ENCODE data around the gene SLC26A6. TPM values are rescaled to one million over a fixed set of nuclear protein-coding genes. Genes with fewer than 3 reads are reported as not detected.

The SLC26A6 gene
- polyA plus RNA-seq, 1 donor from 2014 or later = 23.6 TPM

DNA sequence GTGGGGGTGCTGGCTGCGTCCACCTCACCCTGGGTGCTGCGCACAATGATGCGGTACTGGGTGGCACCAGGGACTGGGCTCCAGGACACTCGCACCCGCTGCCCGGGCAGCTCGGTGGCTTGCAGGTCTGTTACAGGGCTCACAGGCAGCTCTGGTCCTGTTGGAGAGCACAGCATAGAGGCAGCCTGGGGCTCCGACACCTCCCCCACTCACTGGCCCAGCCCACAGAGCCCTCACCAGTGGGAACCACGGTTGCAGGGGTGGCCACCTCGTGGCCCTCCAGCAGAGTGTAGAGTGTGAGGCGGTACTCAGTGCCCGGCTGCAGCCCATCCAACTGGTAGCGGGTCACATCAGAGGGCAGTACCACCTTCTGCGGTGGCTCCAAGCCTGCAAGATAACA lies 43.8 kb downstream of the SLC26A6 start:
- H3K27ac ChIP-seq (ENCODE audit: low read length) = no peak overlapping the region
- no peak overlapping the region for H3K4me3 ChIP-seq (ENCODE audit: low read length)
- H3K27me3 ChIP-seq (ENCODE audit: insufficient read depth, low read depth, low read length) = no peaks in the 10 kb centered on the region
- H4K20me1 ChIP-seq (ENCODE audit: insufficient read depth) = no peaks in the 10 kb centered on the region
- no peaks in the 10 kb centered on the region for H3K9me3 ChIP-seq (ENCODE audit: low read length)
- H3F3A ChIP-seq (ENCODE audit: insufficient read depth, low read length, poor library complexity, severe bottlenecking) = no peaks in the 10 kb centered on the region
- TF ChIP-seq EZH2 (IDR thresholded peaks at IDR 0.05; ENCODE audit: borderline replicate concordance, insufficient read depth, low read length, poor library complexity, severe bottlenecking) (no peak), RAD21 (conservative IDR thresholded peaks at IDR 0.05) (no peak), MXI1 (conservative IDR thresholded peaks at IDR 0.05; ENCODE audit: poor library complexity, severe bottlenecking) (no peak), POLR2AphosphoS5 (IDR thresholded peaks at IDR 0.05) (no peak), EP300 (conservative IDR thresholded peaks at IDR 0.05; ENCODE audit: poor library complexity, severe bottlenecking) (no peak), SMC3 (conservative IDR thresholded peaks at IDR 0.05; ENCODE audit: poor library complexity) (no peak), TAF1 (IDR thresholded peaks at IDR 0.05; ENCODE audit: low read depth) (no peak)
- TF ChIP-seq, protein P1, sequence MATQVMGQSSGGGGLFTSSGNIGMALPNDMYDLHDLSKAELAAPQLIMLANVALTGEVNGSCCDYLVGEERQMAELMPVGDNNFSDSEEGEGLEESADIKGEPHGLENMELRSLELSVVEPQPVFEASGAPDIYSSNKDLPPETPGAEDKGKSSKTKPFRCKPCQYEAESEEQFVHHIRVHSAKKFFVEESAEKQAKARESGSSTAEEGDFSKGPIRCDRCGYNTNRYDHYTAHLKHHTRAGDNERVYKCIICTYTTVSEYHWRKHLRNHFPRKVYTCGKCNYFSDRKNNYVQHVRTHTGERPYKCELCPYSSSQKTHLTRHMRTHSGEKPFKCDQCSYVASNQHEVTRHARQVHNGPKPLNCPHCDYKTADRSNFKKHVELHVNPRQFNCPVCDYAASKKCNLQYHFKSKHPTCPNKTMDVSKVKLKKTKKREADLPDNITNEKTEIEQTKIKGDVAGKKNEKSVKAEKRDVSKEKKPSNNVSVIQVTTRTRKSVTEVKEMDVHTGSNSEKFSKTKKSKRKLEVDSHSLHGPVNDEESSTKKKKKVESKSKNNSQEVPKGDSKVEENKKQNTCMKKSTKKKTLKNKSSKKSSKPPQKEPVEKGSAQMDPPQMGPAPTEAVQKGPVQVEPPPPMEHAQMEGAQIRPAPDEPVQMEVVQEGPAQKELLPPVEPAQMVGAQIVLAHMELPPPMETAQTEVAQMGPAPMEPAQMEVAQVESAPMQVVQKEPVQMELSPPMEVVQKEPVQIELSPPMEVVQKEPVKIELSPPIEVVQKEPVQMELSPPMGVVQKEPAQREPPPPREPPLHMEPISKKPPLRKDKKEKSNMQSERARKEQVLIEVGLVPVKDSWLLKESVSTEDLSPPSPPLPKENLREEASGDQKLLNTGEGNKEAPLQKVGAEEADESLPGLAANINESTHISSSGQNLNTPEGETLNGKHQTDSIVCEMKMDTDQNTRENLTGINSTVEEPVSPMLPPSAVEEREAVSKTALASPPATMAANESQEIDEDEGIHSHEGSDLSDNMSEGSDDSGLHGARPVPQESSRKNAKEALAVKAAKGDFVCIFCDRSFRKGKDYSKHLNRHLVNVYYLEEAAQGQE (IDR thresholded peaks at IDR 0.05; ENCODE audit: borderline replicate concordance) = no peak
- TF ChIP-seq, protein P2, sequence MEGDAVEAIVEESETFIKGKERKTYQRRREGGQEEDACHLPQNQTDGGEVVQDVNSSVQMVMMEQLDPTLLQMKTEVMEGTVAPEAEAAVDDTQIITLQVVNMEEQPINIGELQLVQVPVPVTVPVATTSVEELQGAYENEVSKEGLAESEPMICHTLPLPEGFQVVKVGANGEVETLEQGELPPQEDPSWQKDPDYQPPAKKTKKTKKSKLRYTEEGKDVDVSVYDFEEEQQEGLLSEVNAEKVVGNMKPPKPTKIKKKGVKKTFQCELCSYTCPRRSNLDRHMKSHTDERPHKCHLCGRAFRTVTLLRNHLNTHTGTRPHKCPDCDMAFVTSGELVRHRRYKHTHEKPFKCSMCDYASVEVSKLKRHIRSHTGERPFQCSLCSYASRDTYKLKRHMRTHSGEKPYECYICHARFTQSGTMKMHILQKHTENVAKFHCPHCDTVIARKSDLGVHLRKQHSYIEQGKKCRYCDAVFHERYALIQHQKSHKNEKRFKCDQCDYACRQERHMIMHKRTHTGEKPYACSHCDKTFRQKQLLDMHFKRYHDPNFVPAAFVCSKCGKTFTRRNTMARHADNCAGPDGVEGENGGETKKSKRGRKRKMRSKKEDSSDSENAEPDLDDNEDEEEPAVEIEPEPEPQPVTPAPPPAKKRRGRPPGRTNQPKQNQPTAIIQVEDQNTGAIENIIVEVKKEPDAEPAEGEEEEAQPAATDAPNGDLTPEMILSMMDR (IDR thresholded peaks at IDR 0.05; ENCODE audit: poor library complexity, severe bottlenecking) = no peak
- no peak overlapping the region for H3K9ac ChIP-seq (ENCODE audit: low read length)
- no peaks in the 10 kb centered on the region for H3K79me2 ChIP-seq (replicated peaks; ENCODE audit: insufficient read depth, low read length)
- no peak overlapping the region for H2AFZ ChIP-seq (ENCODE audit: low read depth, low read length)
- H3K4me2 ChIP-seq (ENCODE audit: low read length) = no peak overlapping the region
- no peaks in the 10 kb centered on the region for H3K36me3 ChIP-seq (ENCODE audit: insufficient read depth, low read length)
- H3K9me2 ChIP-seq (ENCODE audit: insufficient read depth, low read length) = no peaks in the 10 kb centered on the region

DNA sequence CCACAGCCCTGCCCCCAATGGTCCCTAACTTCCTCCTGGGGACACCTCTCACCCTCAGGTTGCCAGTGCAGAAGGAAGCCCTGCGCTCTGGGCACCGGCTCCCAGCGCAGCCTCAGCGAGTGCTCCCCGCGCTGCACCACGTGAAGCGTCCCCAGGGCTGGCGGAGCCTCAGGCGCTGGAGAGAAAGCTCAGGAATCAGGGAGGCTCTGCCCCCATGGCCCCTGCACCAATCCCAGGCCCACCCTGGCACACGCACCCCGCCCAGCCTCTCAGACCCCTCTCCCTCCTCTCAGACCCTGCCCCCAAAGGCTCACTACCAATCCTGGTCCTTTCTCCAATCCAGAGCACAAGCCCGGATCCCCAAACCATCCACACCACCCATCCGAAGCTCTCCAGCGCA lies 47.0 kb downstream of the SLC26A6 start:
- Histone ChIP-seq H2AFZ (ENCODE audit: low read depth, low read length) (no peak overlapping the region), H3K79me2 (replicated peaks; ENCODE audit: insufficient read depth, low read length) (no peaks in the 10 kb centered on the region), H3F3A (ENCODE audit: insufficient read depth, low read length, poor library complexity, severe bottlenecking) (no peaks in the 10 kb centered on the region), H3K4me2 (ENCODE audit: low read length) (no peak overlapping the region), H3K4me3 (ENCODE audit: low read length) (no peak overlapping the region), H3K9ac (ENCODE audit: low read length) (no peak overlapping the region), H4K20me1 (ENCODE audit: insufficient read depth) (no peaks in the 10 kb centered on the region), H3K27ac (ENCODE audit: low read length) (no peak overlapping the region), H3K9me3 (ENCODE audit: low read length) (no peaks in the 10 kb centered on the region), H3K36me3 (ENCODE audit: insufficient read depth, low read length) (no peaks in the 10 kb centered on the region), H3K9me2 (ENCODE audit: insufficient read depth, low read length) (no peaks in the 10 kb centered on the region), H3K27me3 (ENCODE audit: insufficient read depth, low read depth, low read length) (no peaks in the 10 kb centered on the region)
- no peak for TF ChIP-seq EZH2 (IDR thresholded peaks at IDR 0.05; ENCODE audit: borderline replicate concordance, insufficient read depth, low read length, poor library complexity, severe bottlenecking)
- TF ChIP-seq, protein P2 (IDR thresholded peaks at IDR 0.05; ENCODE audit: poor library complexity, severe bottlenecking) = no peak
